HG03378 (cell line): ENCODE measurements around the gene SLC2A10.
"Not testable (repeated sequence)": the region's sequence is repeated elsewhere in the genome, so short reads cannot be mapped to it uniquely, and the experiment has no call there.

Experiments used
- ATAC-seq: cut with Tn5 transposase; IDR thresholded peaks from one replicate; pipeline ENCODE4 v1.9.1; 2021; ENCODE audit warnings: mild to moderate bottlenecking, moderate library complexity; ENCODE audit not compliant: unreplicated experiment

The SLC2A10 gene

DNA sequence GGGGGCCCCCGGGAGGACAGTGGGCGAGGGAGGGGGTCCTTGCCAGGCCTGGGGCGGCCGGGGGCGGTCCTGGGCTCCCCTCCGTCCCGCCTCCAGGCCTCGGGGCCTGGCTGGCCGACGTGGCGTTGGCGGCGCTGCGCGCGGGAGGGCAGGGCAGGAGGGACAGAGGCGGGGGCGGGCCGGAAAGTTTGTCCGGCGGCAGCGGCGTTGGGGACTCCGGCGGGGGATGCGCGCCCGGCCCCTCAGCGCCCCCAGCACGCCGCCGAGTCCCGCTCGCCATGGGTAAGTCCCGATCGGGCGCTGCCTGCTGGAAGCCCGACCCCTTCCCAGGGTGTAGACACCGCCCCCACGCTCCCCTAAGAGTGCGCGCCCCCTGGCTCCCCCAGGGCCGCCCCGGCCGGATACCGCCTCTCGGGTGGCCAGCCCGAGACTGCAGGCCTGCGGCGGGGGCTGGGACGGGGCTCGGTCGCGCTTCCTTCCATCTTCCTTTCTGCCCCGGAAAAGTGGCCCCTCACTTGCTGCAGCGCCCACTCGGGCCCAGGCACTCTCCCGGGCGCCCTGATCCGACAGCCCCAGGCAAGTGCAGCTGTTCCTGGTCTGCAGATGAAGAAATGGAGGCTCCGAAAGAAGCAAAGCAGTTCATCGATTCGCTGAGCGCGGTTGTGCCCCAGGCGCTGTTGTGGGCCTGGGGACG, at the start of gene SLC2A10:
SLC2A10 (plus strand) TSS at position 191 of the 694 bp plus-strand sequence; CDS start at position 279, 88 bp downstream.
- no peak for ATAC-seq

DNA sequence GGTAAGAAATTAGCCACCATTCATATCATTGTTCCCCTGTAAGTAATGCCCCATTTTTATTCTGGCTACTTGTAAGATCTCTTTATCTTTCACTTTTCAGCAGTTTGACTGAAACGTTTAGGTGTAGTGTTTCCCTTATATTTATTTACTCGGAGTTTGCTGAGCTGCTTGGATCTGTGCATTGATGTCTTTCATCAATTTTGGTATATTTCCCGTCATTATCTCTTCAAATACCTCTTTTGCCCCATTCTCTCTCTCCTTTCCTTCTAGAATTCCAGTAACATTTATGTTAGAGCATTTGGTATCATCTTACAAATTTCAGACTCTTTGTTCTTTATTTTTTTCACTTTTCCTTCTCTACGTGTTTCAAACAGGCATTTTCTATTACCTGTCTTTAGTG, 49.0 kb upstream of the SLC2A10 start:
- no peak for ATAC-seq

DNA sequence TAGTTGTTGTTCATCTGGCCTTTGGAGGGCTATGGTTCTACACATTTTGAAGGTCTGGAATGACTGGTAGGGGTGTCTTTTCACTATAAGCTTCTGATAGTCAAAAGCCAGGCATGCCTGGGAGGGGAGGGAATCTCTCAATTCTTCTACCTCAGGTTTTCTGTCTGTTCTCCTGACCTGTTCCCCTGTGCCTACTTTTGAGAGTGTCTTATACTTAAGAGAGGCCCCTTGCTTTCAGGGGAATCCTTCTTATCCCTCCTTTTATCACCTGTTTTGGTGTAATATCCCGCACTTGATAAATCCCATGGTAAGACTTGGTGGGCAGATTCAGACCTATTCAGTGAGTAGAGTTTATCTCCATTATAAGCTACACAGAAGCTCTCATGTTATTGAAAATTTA, 47.8 kb upstream of the SLC2A10 start:
- ATAC-seq = no peak

DNA sequence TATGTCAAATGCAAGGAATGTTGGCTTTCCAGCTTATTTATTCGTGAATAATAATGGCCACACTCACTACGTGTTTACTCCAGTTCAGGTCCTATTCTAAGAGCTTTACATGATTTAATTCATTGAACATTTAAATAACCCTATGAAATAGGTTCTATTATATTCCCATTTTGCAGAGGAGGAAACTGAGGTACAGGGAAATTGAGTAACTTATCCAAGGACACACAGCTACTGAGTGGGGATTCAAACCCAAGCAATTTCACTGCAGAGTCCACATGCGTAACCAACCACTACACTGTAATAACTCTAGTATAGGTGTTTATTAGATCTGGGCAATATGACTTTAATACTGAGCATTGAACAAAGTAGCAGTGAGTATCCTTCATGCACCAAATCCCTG, 45.9 kb upstream of the SLC2A10 start:
- no peak for ATAC-seq

DNA sequence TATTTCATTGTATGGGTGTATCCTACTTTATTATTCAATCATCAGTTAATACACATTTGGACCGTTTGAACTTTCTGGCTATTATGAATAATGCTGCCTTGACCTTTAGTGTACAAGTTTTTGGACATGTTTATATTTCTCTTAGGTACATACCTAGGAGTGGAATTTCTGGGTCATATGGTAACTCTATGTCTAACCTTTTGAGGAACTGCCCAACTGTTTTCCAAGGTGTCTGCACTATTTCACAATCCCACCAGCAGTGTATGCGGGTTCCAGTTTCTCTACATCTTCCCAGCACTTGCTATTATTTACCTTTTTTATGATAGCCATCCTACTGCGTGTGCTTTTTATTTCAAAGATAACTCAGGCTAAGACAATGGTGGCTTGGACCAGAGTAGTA, 43.8 kb upstream of the SLC2A10 start:
- no peak for ATAC-seq

DNA sequence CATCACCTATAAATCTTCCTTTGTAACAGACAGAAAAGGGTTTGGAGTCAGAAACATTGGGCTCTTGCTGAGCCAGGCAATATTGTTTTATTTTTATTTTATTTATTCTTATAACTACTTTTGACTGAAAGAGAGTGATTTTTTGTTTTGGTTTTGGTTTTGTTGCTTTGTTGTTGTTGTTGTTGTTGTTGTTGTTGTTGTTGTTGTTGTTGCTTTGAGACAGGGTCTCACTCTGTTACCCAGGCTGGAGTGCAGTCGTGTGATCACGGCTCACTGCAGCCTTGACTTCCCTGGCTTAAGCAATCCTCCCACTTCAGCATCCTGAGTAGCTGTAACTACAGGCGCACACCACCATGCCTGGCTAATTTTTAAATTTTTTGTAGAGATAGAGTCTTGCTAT, 43.1 kb upstream of the SLC2A10 start:
- ATAC-seq = no peak

DNA sequence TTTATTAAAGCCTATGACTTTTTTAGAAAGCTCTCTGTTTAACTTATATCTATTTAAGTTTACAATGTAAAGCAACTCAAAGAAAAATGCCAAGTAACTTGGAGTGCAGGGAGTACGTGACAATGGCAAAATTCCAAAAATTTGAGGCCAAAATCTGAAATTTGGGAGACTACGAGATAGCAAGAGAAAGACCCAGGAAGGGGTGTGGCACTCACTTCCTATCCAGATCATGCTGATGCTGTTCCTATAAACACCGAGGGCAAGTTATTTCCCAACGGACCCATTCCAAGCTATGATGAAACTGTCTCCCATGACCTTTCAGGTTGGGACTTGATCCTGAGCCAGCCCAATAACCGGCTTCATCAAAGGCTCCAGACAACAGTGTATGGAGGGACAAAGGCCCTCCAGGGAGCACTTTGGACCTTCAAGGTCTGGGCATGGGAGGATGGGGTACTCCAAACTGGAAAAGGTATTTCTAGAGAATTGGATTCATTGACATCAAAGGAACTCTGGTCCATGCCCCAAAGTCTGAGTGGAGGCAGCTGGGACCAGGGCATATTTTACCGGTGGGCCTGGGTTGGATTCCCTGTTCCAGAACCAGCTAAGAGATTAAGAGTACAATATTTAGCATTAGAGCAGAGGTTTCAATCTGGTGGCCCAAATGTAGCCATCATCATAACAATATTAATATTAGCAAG, 42.5 kb upstream of the SLC2A10 start:
- no peak for ATAC-seq

DNA sequence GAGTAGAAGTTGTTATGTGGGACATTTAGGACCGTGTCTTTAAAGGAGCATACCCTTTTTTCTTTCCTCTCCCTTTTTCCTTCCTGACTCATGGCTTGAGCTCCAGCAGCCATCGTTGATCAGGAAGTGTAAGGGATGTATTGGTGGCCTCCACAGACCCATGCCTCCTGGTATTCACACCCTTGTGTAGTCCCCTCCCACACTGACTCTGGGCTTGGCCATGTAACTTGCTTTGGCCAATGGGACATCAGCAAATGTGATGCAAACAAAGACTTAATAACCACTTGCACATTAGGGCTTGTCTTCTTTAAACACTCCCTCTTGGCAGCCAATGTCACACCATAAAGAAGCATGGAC, 39.2 kb upstream of the SLC2A10 start:
- no peak for ATAC-seq

DNA sequence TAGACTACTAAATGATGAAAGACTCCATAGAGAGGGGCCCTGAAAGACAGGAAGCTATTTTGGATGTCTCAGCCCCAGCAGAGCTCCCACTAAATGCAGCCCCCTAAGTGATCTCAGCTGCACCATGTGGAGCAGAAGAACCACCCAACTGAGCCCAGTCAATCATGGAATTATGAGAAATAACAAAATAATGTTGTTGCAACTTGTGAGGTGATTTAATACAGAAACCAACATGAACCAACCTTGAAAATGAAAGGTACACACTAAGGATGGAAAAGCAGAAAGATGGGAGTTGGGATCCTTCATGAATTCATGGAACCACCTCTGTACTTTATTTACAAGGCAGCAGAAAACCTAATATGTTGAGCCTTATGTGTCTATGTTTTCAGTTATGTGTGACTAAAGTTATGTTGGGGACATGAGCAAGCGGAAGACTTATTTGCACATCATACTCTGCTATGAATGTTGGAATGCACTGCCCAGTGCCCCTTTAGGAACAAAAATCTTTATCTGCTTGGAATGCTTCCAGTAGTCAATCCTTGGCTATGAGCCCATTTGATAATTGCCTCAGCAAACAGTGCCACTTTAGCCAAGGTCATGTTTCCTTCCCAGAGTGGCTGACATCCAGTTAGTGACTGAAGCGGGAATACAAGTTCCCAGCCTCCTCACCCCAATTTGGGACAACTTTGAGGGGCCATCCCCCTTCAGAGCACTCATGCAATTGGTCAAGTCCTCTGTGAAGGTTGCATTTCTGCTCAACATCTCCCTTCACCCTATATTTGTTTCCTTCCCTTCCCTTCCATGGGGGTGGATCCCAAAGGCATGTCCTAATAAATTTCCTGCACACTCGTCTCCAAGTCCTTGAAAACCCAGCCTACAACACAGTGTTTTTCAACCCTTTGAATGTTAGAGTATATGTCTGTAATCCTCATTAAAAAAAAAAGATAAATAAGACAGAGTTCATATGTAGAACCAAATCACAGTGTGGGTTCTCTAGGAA, 38.6 kb upstream of the SLC2A10 start:
- no peak for ATAC-seq

DNA sequence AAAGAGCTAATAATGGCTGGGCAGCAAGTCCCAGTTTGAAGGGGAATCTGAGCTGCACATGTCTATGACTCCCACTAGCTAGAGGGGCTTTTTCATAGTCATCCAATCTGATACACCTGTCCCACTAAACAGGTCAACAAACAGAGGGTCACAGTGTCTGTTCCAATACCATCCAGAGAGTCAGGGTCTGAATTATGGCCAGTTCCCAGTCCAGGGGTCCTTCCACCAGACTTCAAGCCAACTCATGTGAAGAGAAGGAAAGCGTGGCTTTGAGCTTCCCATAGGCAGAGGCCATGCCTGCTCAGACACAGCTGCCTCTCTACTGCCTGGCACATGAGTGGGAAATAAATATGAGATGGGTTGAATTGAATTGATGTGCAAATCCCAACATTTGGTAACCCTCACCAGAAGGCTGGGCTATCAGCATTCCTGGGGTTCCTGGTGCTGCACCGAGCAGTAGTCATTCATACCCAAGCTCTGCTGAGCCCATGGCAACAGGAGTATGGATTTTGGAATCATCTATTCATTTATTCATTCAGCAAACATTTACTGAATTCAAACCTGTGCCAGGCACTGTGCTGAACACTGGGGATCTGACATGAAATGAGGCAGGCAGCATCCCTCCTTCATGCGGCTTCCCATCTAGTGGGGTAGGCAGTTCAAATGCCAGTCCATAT, 37.4 kb upstream of the SLC2A10 start:
- ATAC-seq = no peak

DNA sequence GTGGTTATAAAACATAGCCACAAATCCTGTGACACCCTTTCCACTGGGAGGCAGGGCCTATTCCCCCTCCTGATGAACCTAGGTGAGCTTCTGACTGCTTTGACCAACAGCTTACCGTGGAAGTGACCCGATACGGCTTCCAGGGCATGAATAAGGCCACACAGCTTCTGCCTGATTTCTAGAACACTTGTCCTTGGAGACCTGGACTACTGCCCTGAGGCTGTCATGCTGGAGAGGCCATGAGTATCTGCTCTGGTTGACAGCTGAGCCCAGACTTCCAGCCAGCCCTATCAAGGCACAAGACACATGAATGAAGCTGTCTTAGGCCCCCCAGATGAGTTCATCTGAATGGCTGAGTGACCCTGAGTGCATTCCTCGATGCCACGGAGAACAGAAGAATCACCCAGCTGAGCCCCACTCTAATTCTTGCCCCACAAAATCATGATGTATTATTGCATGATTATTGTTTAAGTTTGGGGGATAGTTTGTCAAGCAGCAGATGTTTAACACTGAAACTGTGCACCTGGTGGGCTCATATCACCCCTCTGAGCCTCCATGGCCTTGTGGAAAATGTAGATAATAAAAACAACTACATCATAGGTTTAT, 36.8 kb upstream of the SLC2A10 start:
- ATAC-seq = no peak

DNA sequence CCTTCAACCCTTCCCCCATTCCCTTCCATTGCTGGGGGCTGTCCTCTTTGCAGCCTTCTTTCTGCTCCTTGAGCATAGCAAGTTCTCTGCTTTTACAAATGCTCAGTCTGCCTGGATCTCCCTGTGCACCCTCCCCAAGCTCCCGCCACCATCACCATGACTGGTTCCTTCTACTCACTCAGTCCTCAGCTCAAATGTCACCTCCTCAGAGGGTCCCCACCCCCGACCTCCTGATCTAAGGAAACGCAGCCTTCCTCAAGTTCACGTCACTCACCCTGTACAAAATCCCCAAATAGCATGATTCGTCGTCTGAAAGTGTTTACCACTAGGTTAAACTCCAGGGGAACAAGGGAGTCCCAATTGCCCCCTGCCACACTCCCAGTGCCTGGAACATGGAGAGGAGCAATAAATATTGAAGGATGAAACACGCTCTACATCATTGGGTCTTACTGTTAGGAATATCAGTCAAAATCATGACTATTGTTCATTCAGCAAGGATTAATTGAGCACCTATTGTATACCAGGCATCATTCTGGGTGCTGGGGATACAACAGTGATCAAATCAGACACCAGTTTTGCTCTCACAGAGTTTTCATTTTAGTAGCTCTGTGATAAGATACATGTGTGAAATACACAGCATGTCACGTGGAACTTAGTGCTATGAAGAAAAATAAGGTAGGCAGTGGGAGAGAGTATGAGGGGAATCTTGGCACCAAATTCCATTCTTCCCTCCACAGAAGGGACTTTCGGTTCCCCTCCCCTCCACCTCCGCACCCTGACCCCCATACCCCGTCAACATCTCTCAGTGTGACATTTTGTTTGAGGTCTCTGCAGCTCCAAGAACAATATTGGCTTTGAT, 35.8 kb upstream of the SLC2A10 start:
- no peak for ATAC-seq

DNA sequence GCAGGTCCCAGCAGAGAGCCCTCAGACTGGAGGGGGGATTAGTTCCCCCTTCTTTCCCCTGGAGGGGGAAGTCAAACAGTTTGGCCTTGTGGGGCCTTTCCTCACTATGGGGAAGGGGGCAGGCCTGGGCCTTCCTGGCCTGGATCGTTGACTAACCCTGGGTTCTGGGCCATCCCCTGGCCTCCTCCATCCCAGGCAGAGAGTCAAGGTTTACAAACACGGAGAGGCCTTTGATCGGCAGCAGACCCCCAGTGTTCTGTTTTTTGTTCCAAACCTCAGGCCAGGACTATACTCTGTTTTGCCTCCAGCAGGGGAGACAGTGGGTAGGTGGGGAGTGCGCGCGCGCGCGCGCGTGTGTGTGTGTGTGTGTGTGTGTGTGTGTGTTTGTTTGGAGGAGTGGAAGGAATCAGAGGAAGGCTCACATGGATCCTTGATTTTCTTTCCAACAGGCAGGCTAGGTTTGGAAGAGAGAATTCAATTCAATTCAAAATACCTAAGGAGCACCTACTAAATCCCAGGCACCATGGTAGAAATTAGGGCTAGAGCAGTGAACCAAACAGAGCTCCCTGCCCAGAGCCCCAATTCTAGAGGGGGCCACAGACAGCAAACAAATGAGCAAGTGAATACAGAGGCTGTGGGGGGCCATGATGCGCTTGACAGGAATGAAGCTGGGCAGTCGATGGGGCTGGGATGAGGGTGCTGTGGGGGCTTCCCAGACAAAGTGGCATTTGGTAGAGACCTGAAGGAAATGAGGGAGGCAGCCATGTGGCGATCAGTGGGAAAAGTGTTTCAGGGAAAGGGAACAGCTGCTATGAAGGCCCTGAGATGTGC, 35.0 kb upstream of the SLC2A10 start:
- no peak for ATAC-seq

DNA sequence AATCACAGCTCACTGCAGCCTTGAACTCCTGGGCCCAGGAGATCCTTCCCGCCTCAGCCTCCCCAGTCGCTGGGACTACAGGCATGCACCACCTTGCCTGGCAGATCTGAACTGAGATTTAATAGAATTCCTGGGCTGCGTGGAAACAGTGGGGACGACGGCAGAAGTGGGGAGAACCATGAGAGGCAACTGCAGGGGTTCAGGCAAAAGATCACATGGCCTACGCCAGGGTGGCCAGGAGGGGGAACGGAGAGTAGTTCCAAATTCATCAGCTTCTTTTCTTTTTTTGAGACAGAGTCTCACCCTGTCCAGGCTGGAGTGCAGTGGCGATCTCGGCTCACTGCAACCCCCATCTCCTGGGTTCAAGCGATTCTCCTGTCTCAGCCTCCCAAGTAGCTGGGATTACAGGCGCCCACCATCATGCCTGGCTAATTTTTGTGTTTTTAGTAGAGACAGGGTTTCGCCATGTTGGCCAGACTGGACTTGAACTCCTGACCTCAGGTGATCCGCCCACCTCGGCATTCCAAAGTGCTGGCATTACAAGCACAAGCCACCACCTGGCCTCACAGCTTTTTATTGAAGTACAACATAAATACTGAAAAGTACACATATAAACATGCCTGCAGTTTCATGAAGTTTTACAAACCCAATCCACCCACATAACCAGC, 32.7 kb upstream of the SLC2A10 start:
- ATAC-seq = not testable (repeated sequence)

DNA sequence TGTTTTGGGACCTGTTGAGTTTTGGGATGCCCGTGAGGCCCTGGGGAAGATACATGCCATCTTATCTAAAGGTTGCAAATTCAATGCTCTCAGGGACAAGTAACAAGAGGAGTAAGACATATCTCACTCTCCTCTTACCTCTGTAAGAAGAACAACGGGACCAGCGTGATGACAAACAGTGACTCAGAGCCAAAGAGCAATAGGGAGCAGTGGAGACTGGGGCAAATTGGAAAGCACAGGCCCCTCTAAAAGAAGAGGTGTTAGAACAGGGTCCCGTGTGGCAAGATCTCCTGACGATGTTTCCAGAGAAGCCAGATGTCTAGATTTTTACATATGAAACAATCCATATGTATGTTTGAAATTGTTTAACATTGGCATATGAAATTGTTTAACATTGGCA, 31.8 kb upstream of the SLC2A10 start:
- no peak for ATAC-seq

DNA sequence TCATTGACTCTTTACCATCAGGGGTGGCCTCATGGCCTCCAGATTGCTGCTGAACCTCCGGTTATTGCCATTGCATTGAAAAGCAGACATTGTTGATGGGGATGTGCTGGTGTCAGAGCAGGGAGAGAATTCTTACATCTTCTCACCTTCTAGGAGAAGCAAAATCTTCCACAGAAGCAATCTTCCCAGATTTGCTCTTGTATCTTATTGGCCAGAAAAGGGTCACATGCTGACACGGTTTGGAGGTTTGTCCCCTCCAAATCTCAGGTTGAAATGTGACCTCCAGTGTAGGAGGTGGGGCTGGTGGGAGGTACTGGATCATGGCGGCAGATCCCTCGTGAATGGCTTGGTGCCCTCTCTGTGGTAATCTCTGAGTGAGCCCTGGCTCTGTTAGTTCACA, 30.9 kb upstream of the SLC2A10 start:
- ATAC-seq = no peak

DNA sequence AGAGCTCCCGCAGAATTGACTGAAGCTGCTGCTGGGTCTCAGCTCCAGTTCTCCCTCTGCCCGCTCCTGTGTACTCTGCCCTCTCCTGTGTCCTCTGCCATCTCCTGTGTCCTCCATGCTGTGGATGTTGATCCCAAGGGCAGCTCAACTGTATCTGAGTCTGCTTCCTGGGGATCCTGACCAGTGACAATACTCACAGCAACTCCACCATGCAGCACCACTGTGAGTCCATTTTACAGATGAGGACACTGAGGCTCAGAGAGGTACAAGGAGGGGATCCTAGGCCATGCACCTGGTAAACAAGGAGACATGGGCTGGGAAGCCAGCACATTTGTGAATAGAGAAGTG, 28.8 kb upstream of the SLC2A10 start:
- ATAC-seq = no peak
